DOHH2 (cell line): ENCODE results near the gene UBE2V1.

Experiments
- CTCF ChIP-seq: fragments of 200-600 bp; sonication (generic); IDR thresholded peaks from one replicate; pipeline ENCODE4 v1.5.1; 2014; ENCODE audit warnings: antibody characterized with exemption, mild to moderate bottlenecking, low read depth, low read length; ENCODE audit not compliant: poor library complexity, severe bottlenecking
- EZH2phosphoT487 ChIP-seq: fragments of 200-600 bp; sonication (generic); IDR thresholded peaks from 2 replicates; pipeline ENCODE4 v1.6.1; 2017; ENCODE audit warnings: borderline replicate concordance, mild to moderate bottlenecking, antibody characterized with exemption, low read length, moderate library complexity, mixed read lengths

GRCh38 chr20:50044353-50044960, 68.5 kb downstream of the UBE2V1 start:
- TF ChIP-seq CTCF (no peak), EZH2phosphoT487 (no peak)
